ENCODE measurements around the gene SUN3.
"Not testable (repeated sequence)": the region's sequence is repeated elsewhere in the genome, so short reads cannot be mapped to it uniquely, and the experiment has no call there.

SUN3 gene

GRCh38 chr7:47944536-47945260 is 84.2 kb downstream of the SUN3 start:
- no peak for DNase-seq (ENCODE audit: low read depth)

- no peak for DNase-seq (ENCODE audit: low read depth)
Observed at GRCh38 chr7:47943676-47944474, 85.0 kb downstream of the SUN3 start.

- not testable (repeated sequence) for DNase-seq (ENCODE audit: low read depth)
Observed at GRCh38 chr7:47942651-47943050, 86.3 kb downstream of the SUN3 start.

GRCh38 chr7:47942132-47942531 is 86.8 kb downstream of the SUN3 start:
- DNase-seq (ENCODE audit: low read depth), result peak; percentile 51

- peak; percentile 82 for DNase-seq (ENCODE audit: low read depth)
Observed at GRCh38 chr7:47941136-47941844, 87.6 kb downstream of the SUN3 start.

- DNase-seq (ENCODE audit: low read depth), result peak; percentile 40
Observed at GRCh38 chr7:47940088-47941013, 88.6 kb downstream of the SUN3 start.

- DNase-seq (ENCODE audit: low read depth), result no peak
Observed at GRCh38 chr7:47939425-47940036, 89.4 kb downstream of the SUN3 start.

GRCh38 chr7:47938574-47939165 is 90.2 kb downstream of the SUN3 start:
- DNase-seq (ENCODE audit: low read depth), result no peak

GRCh38 chr7:47937711-47938573 is 91.0 kb downstream of the SUN3 start:
- DNase-seq (ENCODE audit: low read depth), result no peak

All from iris pigment epithelial cell (primary cell).